ENCODE results near the gene OR10H4.

- TF ChIP-seq CTCF (conservative IDR thresholded peaks at IDR 0.05 in 1 of 2, IDR thresholded peaks at IDR 0.05 in 1 of 2; ENCODE audit: low read depth in 1 of 2, low read length in 2 of 2) (no peak), EZH2 (IDR thresholded peaks at IDR 0.05; ENCODE audit: low read length, missing control alignments) (no peak)
Observed at GRCh38 chr19:15935167-15935702, 13.6 kb upstream of the OR10H4 start.
